GM12878 (cell line): ENCODE results near the gene AMIGO2. TPM values are rescaled to one million over a fixed set of nuclear protein-coding genes. Genes with fewer than 3 reads are reported as not detected.

ENCODE experiments used
- ATAC-seq: fragments of 200-7000 bp; cut with Tn5 transposase; 3 replicates; pipeline ENCODE4 v1.9.1; 2020; ENCODE audit warnings: mild to moderate bottlenecking, moderate library complexity
- BruUV-seq: library from RNA; stranded (reverse); fragments of 400-500 nt; replicated peaks from 2 replicates; lab custom pipeline; 2021; lab: Mats Ljungman, UMichigan
- CTCF ChIA-PET: fragments of 300-600 bp; sonication (Branson Sonifier 250); formaldehyde crosslinking; extraction: SDS; loops from one replicate; lab custom pipeline; 2021; ENCODE audit warnings: inconsistent platforms; lab: Yijun Ruan, JAX
- POLR2A ChIA-PET: fragments of 350-600 bp; formaldehyde crosslinking; extraction: SDS; loops from one replicate; lab custom pipeline; 2021; ENCODE audit warnings: inconsistent platforms; lab: Charles Lee
- RAD21 ChIA-PET: fragments of 300-600 bp; sonication (Branson Sonifier 250); formaldehyde crosslinking; loops from one replicate; lab custom pipeline; 2023; ENCODE audit warnings: antibody characterized with exemption; ENCODE audit not compliant: unreplicated experiment; lab: Charles Lee
- SMC1A ChIA-PET: fragments of 300-600 bp; sonication (Branson Sonifier 250); formaldehyde crosslinking; loops from one replicate; lab custom pipeline; 2023; ENCODE audit not compliant: unreplicated experiment, uncharacterized antibody; lab: Charles Lee
- DNase-seq: peaks from one replicate; pipeline ENCODE4 v3.0.0-alpha.2; 2011; ENCODE audit warnings: low read depth, low spot score
- FAIRE-seq: peaks from 3 replicates; lab custom pipeline; 2011; peaks lifted over from hg19 to GRCh38; lab: Jason Lieb, UNC
- H2AFZ ChIP-seq: 2 replicates; pipeline ENCODE4 v1.6.0; 2011; ENCODE audit warnings: low read depth, low read length, control low read depth; ENCODE audit not compliant: control insufficient read depth
- H3K27ac ChIP-seq: 2 replicates; pipeline ENCODE4 v1.5.1; 2011; ENCODE audit warnings: control low read depth; ENCODE audit not compliant: control insufficient read depth, insufficient read depth
- H3K27me3 ChIP-seq, 2 experiments: replicated peaks in 1 of 2; 2 replicates each; pipeline versions ENCODE4 v1.6.0 to v1.6.1; 2011; ENCODE audit warnings: low read length in 1 of 2; ENCODE audit not compliant: control insufficient read depth in 2 of 2, insufficient read depth in 2 of 2
- H3K36me3 ChIP-seq, 2 experiments: 2 replicates each; pipeline ENCODE4 v1.5.1; 2011; ENCODE audit warnings: low read length in 1 of 2; ENCODE audit not compliant: control insufficient read depth in 2 of 2, insufficient read depth in 2 of 2
- H3K4me1 ChIP-seq: 2 replicates; pipeline ENCODE4 v1.6.1; 2011; ENCODE audit warnings: mild to moderate bottlenecking, low read length, moderate library complexity, mixed read lengths; ENCODE audit not compliant: control insufficient read depth, insufficient read depth
- H3K4me2 ChIP-seq: 2 replicates; pipeline ENCODE4 v1.6.0; 2011; ENCODE audit warnings: control low read depth; ENCODE audit not compliant: control insufficient read depth, insufficient read depth
- H3K4me3 ChIP-seq: fragments of 200-600 bp; sonication (generic); 2 replicates; pipeline ENCODE4 v1.5.1; 2016
- H3K79me2 ChIP-seq: 2 replicates; pipeline ENCODE4 v1.6.0; 2011; ENCODE audit warnings: low read length; ENCODE audit not compliant: control insufficient read depth, insufficient read depth
- H3K9ac ChIP-seq: 2 replicates; pipeline ENCODE4 v1.8.0; 2011; ENCODE audit warnings: low read length, control low read depth, mixed read lengths; ENCODE audit not compliant: control insufficient read depth, insufficient read depth
- H3K9me3 ChIP-seq: replicated peaks from 3 replicates; pipeline ENCODE4 v1.5.1; 2011; ENCODE audit warnings: mild to moderate bottlenecking, low read length; ENCODE audit not compliant: control insufficient read depth, insufficient read depth
- H4K20me1 ChIP-seq: 2 replicates; pipeline ENCODE4 v1.6.0; 2011; ENCODE audit not compliant: control insufficient read depth, insufficient read depth
- BHLHE40 ChIP-seq, 2 experiments: fragments of 450-650 bp in 1 of 2; IDR thresholded peaks; 2 replicates each; pipeline ENCODE4 v1.6.1; 2011 to 2017; ENCODE audit warnings: low read depth in 2 of 2, borderline replicate concordance in 1 of 2, improper control_type of control experiment in 1 of 2, low read length in 1 of 2, mild to moderate bottlenecking in 1 of 2
- CEBPZ ChIP-seq: fragments of 150-350 bp; IDR thresholded peaks from 2 replicates; pipeline ENCODE4 v1.6.1; 2016; ENCODE audit warnings: low read depth, low read length
- CHD2 ChIP-seq: IDR thresholded peaks from 2 replicates; pipeline ENCODE4 v1.6.1; 2011; ENCODE audit warnings: low read depth, low read length, improper control_type of control experiment, borderline replicate concordance
- EP300 ChIP-seq, 2 experiments: fragments of 150-350 bp in 1 of 2; IDR thresholded peaks; 2 replicates each; pipeline ENCODE4 v1.6.1; 2011 to 2012; ENCODE audit warnings: low read depth in 2 of 2, low read length in 2 of 2, borderline replicate concordance in 1 of 2, improper control_type of control experiment in 1 of 2, inconsistent platforms in 1 of 2; ENCODE audit not compliant: control insufficient read depth in 1 of 2
- NR2F1 ChIP-seq: fragments of 450-650 bp; conservative IDR thresholded peaks from 2 replicates; pipeline ENCODE4 v1.6.1; 2017; ENCODE audit warnings: mild to moderate bottlenecking
- PAX8 ChIP-seq: fragments of 450-650 bp; IDR thresholded peaks from 2 replicates; pipeline ENCODE4 v1.6.1; 2017; ENCODE audit warnings: mild to moderate bottlenecking, moderate library complexity
- POLR2A ChIP-seq: IDR thresholded peaks from 2 replicates; pipeline ENCODE4 v1.6.1; 2011; ENCODE audit warnings: low read depth, mild to moderate bottlenecking, low read length
- POU2F2 ChIP-seq: IDR thresholded peaks from 3 replicates; pipeline ENCODE4 v1.6.1; 2011; ENCODE audit warnings: low read depth, mild to moderate bottlenecking, low read length, borderline replicate concordance
- RAD21 ChIP-seq: IDR thresholded peaks from 2 replicates; pipeline ENCODE4 v1.6.1; 2011; ENCODE audit warnings: mild to moderate bottlenecking, low read depth, low read length, moderate library complexity; ENCODE audit not compliant: insufficient read depth
- RELB ChIP-seq: fragments of 450-650 bp; IDR thresholded peaks from 2 replicates; pipeline ENCODE4 v1.6.1; 2017; ENCODE audit warnings: low read depth, mild to moderate bottlenecking, moderate library complexity
- TCF3 ChIP-seq: IDR thresholded peaks from 2 replicates; pipeline ENCODE4 v1.6.1; 2012; ENCODE audit warnings: low read depth, mild to moderate bottlenecking, low read length, borderline replicate concordance; ENCODE audit not compliant: insufficient read depth
- YBX1 ChIP-seq: fragments of 450-650 bp; IDR thresholded peaks from 2 replicates; pipeline ENCODE4 v1.6.1; 2016; ENCODE audit warnings: antibody characterized with exemption
- ZNF217 ChIP-seq: fragments of 450-650 bp; IDR thresholded peaks from 2 replicates; pipeline ENCODE4 v1.6.1; 2017; ENCODE audit warnings: antibody characterized with exemption, mild to moderate bottlenecking
- ZNF274 ChIP-seq: IDR thresholded peaks from one replicate; pipeline ENCODE4 v1.8.0; 2011; ENCODE audit not compliant: insufficient read length, insufficient read depth
- ZNF622 ChIP-seq: fragments of 450-650 bp; IDR thresholded peaks from 2 replicates; pipeline ENCODE4 v1.6.1; 2017; ENCODE audit warnings: mild to moderate bottlenecking, inconsistent platforms
- WGBS: methylation state at CpG from one replicate; pipeline ENCODE4 v1.1.6; 2016; ENCODE audit warnings: low lambda C conversion rate; ENCODE audit not compliant: insufficient replicate concordance, insufficient coverage; ENCODE audit errors: missing lambda C conversion rate; 5-methylcytosine and 5-hydroxymethylcytosine counted together
- in situ Hi-C: fragments of 300-500 bp; cut with MboI; formaldehyde crosslinking; loops from 9 replicates; pipeline ENCODE4 v1.14.3; 2018; ENCODE audit warnings: mixed read lengths
- intact Hi-C: fragments of 100-400 bp; cut with micrococcal nuclease; formaldehyde crosslinking; loops from one replicate; pipeline ENCODE4 v1.14.2; 2022; ENCODE audit not compliant: unreplicated experiment
- polyA plus RNA-seq, 11 experiments: library from polyadenylated mRNA; depleted of rRNA in 4 of 11; unstranded in 6 of 11; stranded (reverse) in 5 of 11; fragments of >200 nt; fragmentation: Nextera tagmentation in 4 of 11; fragmentation: Illumina TruSeq in 1 of 11; extraction: Ambion mirVana in 4 of 11; extraction: Trizol in 1 of 11; gene quantifications; 1 replicate in 1 of 11; 2 replicates in 10 of 11; pipeline versions ENCODE4 v1.2.1 to v1.2.3, GENCODE V29; 2011 to 2016; ENCODE audit warnings: inconsistent platforms in 2 of 11, missing spikeins in 2 of 11, low read depth in 1 of 11
- total RNA-seq, 4 experiments: library from RNA; depleted of rRNA in 3 of 4; stranded (reverse); fragments of >200 nt in 3 of 4; fragmentation: Illumina TruSeq in 1 of 4; extraction: Trizol in 1 of 4; gene quantifications; 2 replicates each; pipeline versions ENCODE4 v1.2.1 to v1.2.3, GENCODE V29; 2013 to 2021
- TF ChIP-seq, protein P1 (sequence below): fragments of 450-650 bp; IDR thresholded peaks from 2 replicates; pipeline ENCODE4 v1.6.1; 2017; ENCODE audit warnings: mild to moderate bottlenecking

Gene AMIGO2
- total and polyA plus RNA-seq, 10 of the 15 experiments (the other 5 are each of a cell fraction or from before 2014, with no cell fraction given), result 0.03 to 0.15 (median 0.11) TPM; not detected in 7

DNA sequence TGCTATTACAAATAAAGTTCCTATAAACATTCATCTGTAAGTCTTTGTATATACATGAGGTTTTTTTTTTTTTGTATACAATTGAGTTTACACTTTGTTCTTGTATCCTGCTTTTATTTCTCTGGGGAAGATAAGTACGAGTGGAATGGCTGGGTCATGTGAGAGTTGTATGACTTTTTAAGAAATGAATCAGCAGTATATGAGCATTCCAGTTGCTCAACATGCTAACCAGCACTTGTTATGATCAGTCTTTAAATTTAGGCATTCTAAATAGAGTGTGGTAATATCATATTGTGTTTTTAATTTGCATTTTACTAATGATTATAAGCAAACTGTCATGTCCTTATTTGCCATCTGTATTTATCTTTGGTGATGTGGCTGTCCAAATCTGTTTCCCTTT is 44.7 kb upstream of the AMIGO2 start:
- no peaks in the 10 kb centered on the region for H3K4me1 ChIP-seq
- H3K27ac ChIP-seq, result no peak overlapping the region
- no peaks in the 10 kb centered on the region for H4K20me1 ChIP-seq
- in situ Hi-C loops (no loop called here), intact Hi-C loops (no loop called here)
- H3K79me2 ChIP-seq, result no peaks in the 10 kb centered on the region
- no peak overlapping the region for H2AFZ ChIP-seq
- H3K4me2 ChIP-seq, result no peak overlapping the region
- ChIA-PET SMC1A (no interaction called here), CTCF (no interaction called here), POLR2A (no interaction called here), RAD21 (no interaction called here)
- WGBS, result 0% methylated on average over 1 of the region's 1 CpG
- H3K9me3 ChIP-seq, result no peaks in the 10 kb centered on the region
- no peaks in the 10 kb centered on the region for H3K27me3 ChIP-seq
- ATAC-seq (no peak), FAIRE-seq (no peak), DNase-seq (no peak)
- BruUV-seq, result no TSS peak
- TF ChIP-seq CHD2 (no peak), YBX1 (no peak), ZNF217 (no peak), POLR2A (no peak), RELB (no peak), BHLHE40 (IDR thresholded peaks at IDR 0.05; ENCODE audit: borderline replicate concordance in 1 of 2, low read depth in 2 of 2, low read length in 1 of 2) (no peak), POU2F2 (no peak), TCF3 (no peak), EP300 (IDR thresholded peaks at IDR 0.05; ENCODE audit: borderline replicate concordance in 1 of 2, control insufficient read depth in 1 of 2, low read depth in 2 of 2, low read length in 2 of 2) (no peak), PAX8 (no peak), ZNF622 (no peak), CEBPZ (no peak), NR2F1 (no peak), ZNF274 (no peak), RAD21 (no peak)
- TF ChIP-seq, protein P1, sequence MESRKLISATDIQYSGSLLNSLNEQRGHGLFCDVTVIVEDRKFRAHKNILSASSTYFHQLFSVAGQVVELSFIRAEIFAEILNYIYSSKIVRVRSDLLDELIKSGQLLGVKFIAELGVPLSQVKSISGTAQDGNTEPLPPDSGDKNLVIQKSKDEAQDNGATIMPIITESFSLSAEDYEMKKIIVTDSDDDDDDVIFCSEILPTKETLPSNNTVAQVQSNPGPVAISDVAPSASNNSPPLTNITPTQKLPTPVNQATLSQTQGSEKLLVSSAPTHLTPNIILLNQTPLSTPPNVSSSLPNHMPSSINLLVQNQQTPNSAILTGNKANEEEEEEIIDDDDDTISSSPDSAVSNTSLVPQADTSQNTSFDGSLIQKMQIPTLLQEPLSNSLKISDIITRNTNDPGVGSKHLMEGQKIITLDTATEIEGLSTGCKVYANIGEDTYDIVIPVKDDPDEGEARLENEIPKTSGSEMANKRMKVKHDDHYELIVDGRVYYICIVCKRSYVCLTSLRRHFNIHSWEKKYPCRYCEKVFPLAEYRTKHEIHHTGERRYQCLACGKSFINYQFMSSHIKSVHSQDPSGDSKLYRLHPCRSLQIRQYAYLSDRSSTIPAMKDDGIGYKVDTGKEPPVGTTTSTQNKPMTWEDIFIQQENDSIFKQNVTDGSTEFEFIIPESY, result no peak
- no peak overlapping the region for H3K9ac ChIP-seq
- H3K4me3 ChIP-seq, result no peak overlapping the region
- H3K36me3 ChIP-seq, result no peaks in the 10 kb centered on the region
